GM23338 (cell line): ENCODE results near the gene WNT7A. TPM values are rescaled to one million over a fixed set of nuclear protein-coding genes. Genes with fewer than 3 reads are reported as not detected.

ENCODE experiments used
- ATAC-seq: fragments of 200-7000 bp; cut with Tn5 transposase; 3 replicates; pipeline ENCODE4 v1.9.1; 2020
- DNase-seq: peaks from one replicate; pipeline ENCODE4 v3.0.0-alpha.2; 2015; ENCODE audit warnings: low spot score
- H2AFZ ChIP-seq: fragments of 200-600 bp; sonication (generic); 2 replicates; pipeline ENCODE4 v1.8.0; 2016; ENCODE audit warnings: antibody characterized with exemption, mild to moderate bottlenecking, moderate library complexity
- H3F3A ChIP-seq: fragments of 200-600 bp; sonication (generic); replicated peaks from 2 replicates; pipeline ENCODE4 v1.8.0; 2017; ENCODE audit warnings: antibody characterized with exemption, mixed run types, low read depth
- H3K27ac ChIP-seq: fragments of 200-600 bp; sonication (generic); 2 replicates; pipeline ENCODE4 v1.6.1; 2016; ENCODE audit warnings: low read depth
- H3K27me3 ChIP-seq: fragments of 200-600 bp; sonication (generic); 2 replicates; pipeline ENCODE4 v1.8.0; 2016; ENCODE audit warnings: mild to moderate bottlenecking, mixed run types, moderate library complexity; ENCODE audit not compliant: insufficient read depth
- H3K36me3 ChIP-seq: fragments of 200-600 bp; sonication (generic); 2 replicates; pipeline ENCODE4 v1.8.0; 2016; ENCODE audit warnings: mild to moderate bottlenecking; ENCODE audit not compliant: insufficient read depth
- H3K4me1 ChIP-seq: fragments of 200-600 bp; sonication (generic); 2 replicates; pipeline ENCODE4 v1.8.0; 2016; ENCODE audit warnings: mild to moderate bottlenecking, moderate library complexity; ENCODE audit not compliant: insufficient read depth
- H3K4me2 ChIP-seq: fragments of 200-600 bp; sonication (generic); 2 replicates; pipeline ENCODE4 v1.7.1; 2017; ENCODE audit warnings: mixed run types
- H3K4me3 ChIP-seq: fragments of 200-600 bp; sonication (generic); 2 replicates; pipeline ENCODE4 v1.6.1; 2016; ENCODE audit warnings: mixed run types
- H3K79me2 ChIP-seq: fragments of 200-600 bp; sonication (generic); replicated peaks from 2 replicates; pipeline ENCODE4 v1.8.0; 2017; ENCODE audit warnings: mild to moderate bottlenecking; ENCODE audit not compliant: insufficient read depth
- H3K9me2 ChIP-seq: fragments of 200-600 bp; sonication (generic); 2 replicates; pipeline ENCODE4 v1.8.0; 2017; ENCODE audit not compliant: insufficient read depth
- H4K20me1 ChIP-seq: fragments of 200-600 bp; sonication (generic); replicated peaks from 2 replicates; pipeline ENCODE4 v1.8.0; 2017; ENCODE audit warnings: mild to moderate bottlenecking; ENCODE audit not compliant: insufficient read depth
- H3K27ac Mint-ChIP-seq: 2 replicates; pipeline ENCODE4 v1.8.0; 2020; ENCODE audit warnings: inconsistent platforms, mild to moderate bottlenecking, moderate library complexity, mixed read lengths
- H3K27me3 Mint-ChIP-seq: 3 replicates; pipeline ENCODE4 v1.8.0; 2022; ENCODE audit warnings: low read depth, mild to moderate bottlenecking, moderate library complexity, mixed read lengths, inconsistent platforms; ENCODE audit not compliant: insufficient read depth, poor library complexity
- H3K36me3 Mint-ChIP-seq: 3 replicates; pipeline ENCODE4 v1.8.0; 2021; ENCODE audit warnings: low read depth, mild to moderate bottlenecking, inconsistent platforms, moderate library complexity, mixed read lengths
- H3K4me1 Mint-ChIP-seq: 3 replicates; pipeline ENCODE4 v1.8.0; 2020; ENCODE audit warnings: mild to moderate bottlenecking, inconsistent platforms, mixed read lengths
- H3K4me3 Mint-ChIP-seq: 3 replicates; pipeline ENCODE4 v1.8.0; 2021; ENCODE audit warnings: moderate library complexity, mild to moderate bottlenecking, inconsistent platforms, mixed read lengths
- H3K9me3 Mint-ChIP-seq: 3 replicates; pipeline ENCODE4 v1.8.0; 2020; ENCODE audit warnings: moderate library complexity, mild to moderate bottlenecking, inconsistent platforms, mixed read lengths
- CREB1 ChIP-seq: fragments of 250-450 bp; sonication (Bioruptor Pico); IDR thresholded peaks from 2 replicates; pipeline ENCODE4 v1.5.0; 2020; ENCODE audit warnings: low read depth, mild to moderate bottlenecking, moderate library complexity
- CTCF ChIP-seq, 2 experiments: fragments of 200-600 bp in 1 of 2; sonication (generic) in 1 of 2; conservative IDR thresholded peaks; 2 replicates each; pipeline versions ENCODE4 v1.5.1 to v1.6.1; 2016 to 2017; ENCODE audit warnings: antibody characterized with exemption in 2 of 2, low read depth in 2 of 2, mild to moderate bottlenecking in 2 of 2, moderate library complexity in 1 of 2
- EZH2 ChIP-seq: fragments of 200-600 bp; sonication (generic); IDR thresholded peaks from one replicate; pipeline ENCODE4 v1.8.0; 2017; ENCODE audit warnings: antibody characterized with exemption, mild to moderate bottlenecking, low read depth; ENCODE audit not compliant: unreplicated experiment
- EZH2phosphoT487 ChIP-seq: fragments of 200-600 bp; sonication (generic); IDR thresholded peaks from one replicate; pipeline ENCODE4 v1.8.1; 2018; ENCODE audit warnings: antibody characterized with exemption; ENCODE audit not compliant: unreplicated experiment
- JUNB ChIP-seq: IDR thresholded peaks from one replicate; pipeline ENCODE4 v1.6.1; 2016; ENCODE audit warnings: antibody characterized with exemption; ENCODE audit not compliant: unreplicated experiment
- NANOG ChIP-seq: IDR thresholded peaks from 2 replicates; pipeline ENCODE4 v1.6.1; 2016; ENCODE audit warnings: antibody characterized with exemption, borderline replicate concordance
- POLR2AphosphoS5 ChIP-seq: IDR thresholded peaks from 2 replicates; pipeline ENCODE4 v1.6.1; 2016; ENCODE audit warnings: antibody characterized with exemption, low read depth
- REST ChIP-seq: IDR thresholded peaks from one replicate; pipeline ENCODE4 v1.6.1; 2018; ENCODE audit warnings: antibody characterized with exemption; ENCODE audit not compliant: unreplicated experiment
- STAT1 ChIP-seq: IDR thresholded peaks from one replicate; pipeline ENCODE4 v1.6.1; 2016; ENCODE audit warnings: antibody characterized with exemption; ENCODE audit not compliant: unreplicated experiment
- ZNF331 ChIP-seq: fragments of 250-450 bp; sonication (Bioruptor Pico); IDR thresholded peaks from 2 replicates; pipeline ENCODE4 v1.5.0; 2020; ENCODE audit warnings: low read depth, mild to moderate bottlenecking, moderate library complexity
- ZNF462 ChIP-seq: fragments of 250-450 bp; sonication (Bioruptor Pico); IDR thresholded peaks from 2 replicates; pipeline ENCODE4 v1.5.0; 2020; ENCODE audit warnings: mild to moderate bottlenecking, moderate library complexity
- polyA plus RNA-seq: library from polyadenylated mRNA; unstranded; fragments of >200 nt; fragmentation: Nextera tagmentation; extraction: Ambion mirVana; gene quantifications from 2 replicates; pipeline ENCODE4 v1.2.1, GENCODE V29; 2016
- total RNA-seq: library from RNA; depleted of rRNA; stranded (reverse); fragments of >200 nt; shearing (Covaris generic); gene quantifications from 2 replicates; pipeline ENCODE4 v1.2.3, GENCODE V29; 2014

WNT7A gene
- total and polyA plus RNA-seq, 2 experiments from 2014 or later: not detected

GRCh38 chr3:13826672-13827071 is 53.2 kb downstream of the WNT7A start (continued):
- TF ChIP-seq CTCF (conservative IDR thresholded peaks at IDR 0.05; ENCODE audit: low read depth in 2 of 2) (no peak), ZNF462 (CRISPR knock-in tag) (no peak)

GRCh38 chr3:13825821-13826220 is 54.0 kb downstream of the WNT7A start:
- Mint-ChIP-seq H3K4me1 (peaks cover 6% of the 10 kb centered on the region; the same call in 2 of the 3 replicates), H3K36me3 (no peaks in the 10 kb centered on the region), H3K4me3 (no peak overlapping the region), H3K27me3 (peaks cover 8% of the 10 kb centered on the region), H3K9me3 (no peaks in the 10 kb centered on the region), H3K27ac (no peak overlapping the region)
- Histone ChIP-seq H4K20me1 (no peaks in the 10 kb centered on the region), H3K27ac (no peak overlapping the region), H3F3A (no peaks in the 10 kb centered on the region), H3K9me2 (no peaks in the 10 kb centered on the region), H3K4me3 (no peak overlapping the region), H3K27me3 (no peaks in the 10 kb centered on the region), H3K79me2 (no peaks in the 10 kb centered on the region), H3K4me2 (no peak overlapping the region), H3K4me1 (no peaks in the 10 kb centered on the region), H2AFZ (peak overlapping the region; percentile 63; the same call in 1 of the 2 replicates), H3K36me3 (no peaks in the 10 kb centered on the region)
- ATAC-seq (no peak), DNase-seq (no peak)
- TF ChIP-seq NANOG (no peak), EZH2 (no peak), JUNB (no peak), REST (no peak), STAT1 (no peak), ZNF331 (CRISPR knock-in tag) (no peak), EZH2phosphoT487 (no peak), CREB1 (CRISPR knock-in tag) (no peak), POLR2AphosphoS5 (no peak)
